Skeletal muscle satellite cell (primary cell): ENCODE data around the gene SPDYE18. TPM values are rescaled to one million over a fixed set of nuclear protein-coding genes. Genes with fewer than 3 reads are reported as not detected.
"Not testable (repeated sequence)": the region's sequence is repeated elsewhere in the genome, so short reads cannot be mapped to it uniquely, and the experiment has no call there.

Experiments
- H3K27me3 ChIP-seq: 2 replicates; pipeline ENCODE4 v1.7.0; 2013; ENCODE audit warnings: low read length; ENCODE audit not compliant: control insufficient read depth, insufficient read depth
- H3K36me3 ChIP-seq: 2 replicates; pipeline ENCODE4 v1.7.0; 2013; ENCODE audit warnings: mild to moderate bottlenecking, control low read depth, low read length; ENCODE audit not compliant: insufficient read depth
- H3K4me1 ChIP-seq: 2 replicates; pipeline ENCODE4 v1.7.0; 2013; ENCODE audit warnings: low read length; ENCODE audit not compliant: control insufficient read depth, insufficient read depth
- H3K4me2 ChIP-seq: 2 replicates; pipeline ENCODE4 v1.7.0; 2013; ENCODE audit warnings: mild to moderate bottlenecking, low read length
- H3K4me3 ChIP-seq: 2 replicates; pipeline ENCODE4 v1.7.0; 2013; ENCODE audit warnings: low read length
- H3K9ac ChIP-seq: 2 replicates; pipeline ENCODE4 v1.7.0; 2013; ENCODE audit warnings: mild to moderate bottlenecking, low read depth, low read length, moderate library complexity
- H3K9me3 ChIP-seq: replicated peaks from 2 replicates; pipeline ENCODE4 v1.7.0; 2013; ENCODE audit warnings: mild to moderate bottlenecking, control low read depth, low read length
- small RNA-seq: library from RNA; depleted of rRNA; stranded (forward); fragments of <200 nt; gene quantifications from one replicate; pipeline ENCODE3, GENCODE V24; 2012

SPDYE18 gene

GRCh38 chr7:77004151-77004550 is 58.2 kb downstream of the SPDYE18 start:
- H3K4me1 ChIP-seq, H3K4me3 ChIP-seq, H3K36me3 ChIP-seq, H3K9ac ChIP-seq, H3K9me3 ChIP-seq, H3K27me3 ChIP-seq, H3K4me2 ChIP-seq: not testable (repeated sequence)

DNA sequence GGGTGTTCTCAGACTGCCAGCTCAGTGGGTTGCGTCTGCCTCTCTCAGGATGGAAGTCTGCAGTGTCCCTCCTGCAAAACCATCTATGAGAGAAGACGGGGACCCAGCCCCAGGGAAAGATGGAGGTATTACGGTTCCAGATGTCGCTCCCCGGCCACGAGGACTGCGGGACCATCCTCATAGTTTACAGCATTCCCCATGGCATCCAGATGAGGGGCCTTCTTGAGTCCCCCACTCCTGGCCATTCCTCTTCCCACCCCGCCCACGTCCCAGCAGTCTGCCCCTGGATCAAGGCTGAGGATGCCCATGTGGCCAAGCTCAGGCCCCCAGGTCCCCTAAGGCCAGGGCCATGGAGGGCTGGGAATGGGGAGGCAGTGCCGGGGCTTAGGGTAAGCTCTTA is 59.1 kb downstream of the SPDYE18 start:
- H3K4me2 ChIP-seq, H3K9ac ChIP-seq, H3K36me3 ChIP-seq, H3K4me1 ChIP-seq, H3K9me3 ChIP-seq, H3K27me3 ChIP-seq, H3K4me3 ChIP-seq: not testable (repeated sequence)

DNA sequence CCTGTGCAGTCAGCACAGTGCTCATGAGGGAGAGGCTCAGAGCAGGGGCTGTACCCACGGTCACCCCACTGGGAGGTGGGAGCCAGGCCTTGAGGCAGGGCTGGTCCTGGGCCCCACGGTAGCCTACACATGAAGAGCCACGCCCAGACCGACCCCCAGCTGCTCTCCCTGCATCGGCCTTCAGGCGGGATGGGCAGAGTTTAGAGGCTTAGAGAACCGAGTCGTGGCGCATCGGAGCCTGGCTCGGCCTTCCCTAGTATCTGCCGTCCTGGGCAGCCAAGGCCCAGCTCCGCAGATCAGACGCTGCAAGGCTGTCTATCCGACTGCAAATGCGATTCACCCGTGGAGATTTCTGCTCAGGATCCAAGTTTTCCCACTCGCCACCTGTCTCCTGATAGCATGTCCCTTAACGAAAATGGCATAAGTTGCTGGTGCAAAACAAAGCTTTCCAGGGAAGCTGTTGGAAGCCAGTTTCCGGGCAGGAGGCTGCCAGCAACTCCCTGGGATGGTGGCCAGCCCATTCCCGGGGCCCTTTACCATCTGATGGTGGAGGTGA is 59.6 kb downstream of the SPDYE18 start:
- H3K27me3 ChIP-seq = not testable (repeated sequence)

DNA sequence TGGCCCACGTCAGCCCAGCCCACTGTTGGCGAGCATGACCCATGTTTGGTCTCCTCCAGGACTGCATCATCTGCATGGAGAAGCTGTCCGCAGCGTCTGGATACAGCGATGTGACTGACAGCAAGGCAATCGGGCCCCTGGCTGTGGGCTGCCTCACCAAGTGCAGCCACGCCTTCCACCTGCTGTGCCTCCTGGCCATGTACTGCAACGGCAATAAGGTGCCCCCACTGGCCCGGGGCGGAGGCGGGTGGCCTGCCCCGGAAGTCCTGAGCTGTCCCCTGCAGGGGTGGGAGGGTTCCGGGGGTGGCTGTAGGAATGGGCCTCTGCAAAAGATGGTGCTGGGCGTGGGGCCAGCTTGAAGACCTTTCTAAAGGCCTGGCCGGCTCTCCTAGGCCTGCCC is 60.3 kb downstream of the SPDYE18 start:
- not testable (repeated sequence) for H3K27me3 ChIP-seq, H3K4me3 ChIP-seq, H3K9me3 ChIP-seq, H3K9ac ChIP-seq, H3K4me1 ChIP-seq, H3K36me3 ChIP-seq, H3K4me2 ChIP-seq

More for the DNA sequence above, 59.6 kb downstream of the SPDYE18 start:
- H3K9me3 ChIP-seq, H3K9ac ChIP-seq, H3K36me3 ChIP-seq, H3K4me3 ChIP-seq, H3K4me1 ChIP-seq, H3K4me2 ChIP-seq: not testable (repeated sequence)

Small RNAs within 50 kb of the gene (small RNA-seq; reads per million reads assigned to genes)
- gene RF00019 = not detected
